Measurements from ENCODE around the gene NRXN3. TPM values are rescaled to one million over a fixed set of nuclear protein-coding genes. Genes with fewer than 3 reads are reported as not detected.

The NRXN3 gene
- total RNA-seq, 1 donor from 2014 or later: 0.60 TPM

DNA sequence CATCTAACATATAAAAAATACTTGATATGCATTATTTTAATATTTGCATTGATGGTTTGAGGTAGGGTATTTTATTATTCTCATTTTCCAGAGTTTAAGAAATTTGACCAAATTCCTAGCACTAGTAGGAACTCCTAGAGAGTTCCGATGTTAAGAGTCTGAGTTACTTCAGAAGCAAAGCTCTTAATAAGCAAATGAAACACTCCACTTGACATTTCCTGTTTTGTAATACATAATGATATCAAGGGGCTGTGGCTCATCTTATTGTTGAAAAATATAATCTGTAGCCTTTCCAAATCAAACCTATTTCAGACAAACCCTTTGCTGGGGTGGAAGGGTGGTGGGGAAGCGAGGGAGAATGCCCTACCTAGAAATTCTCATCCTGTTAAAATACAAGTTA, 1685.6 kb downstream of the NRXN3 start:
- ATAC-seq: no peak

DNA sequence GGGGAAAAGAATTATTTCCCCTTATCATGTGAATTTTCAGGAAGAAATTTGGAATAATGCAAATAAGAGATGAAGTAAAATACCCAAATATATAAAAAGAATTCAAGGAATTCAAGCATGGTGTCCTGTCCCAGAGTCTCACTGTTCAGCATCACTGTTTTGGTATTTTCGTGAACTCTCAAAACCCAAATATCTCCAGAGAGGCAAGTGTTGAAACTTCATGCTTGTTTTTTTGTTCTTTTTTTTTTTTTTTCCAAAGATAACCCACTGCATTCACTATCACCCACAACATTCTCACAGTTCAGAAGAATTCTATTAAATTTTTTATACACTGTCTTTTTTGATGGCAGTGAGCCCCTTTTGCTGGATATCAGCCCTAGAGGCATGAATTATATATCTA, 1686.2 kb downstream of the NRXN3 start:
- no peak for ATAC-seq

DNA sequence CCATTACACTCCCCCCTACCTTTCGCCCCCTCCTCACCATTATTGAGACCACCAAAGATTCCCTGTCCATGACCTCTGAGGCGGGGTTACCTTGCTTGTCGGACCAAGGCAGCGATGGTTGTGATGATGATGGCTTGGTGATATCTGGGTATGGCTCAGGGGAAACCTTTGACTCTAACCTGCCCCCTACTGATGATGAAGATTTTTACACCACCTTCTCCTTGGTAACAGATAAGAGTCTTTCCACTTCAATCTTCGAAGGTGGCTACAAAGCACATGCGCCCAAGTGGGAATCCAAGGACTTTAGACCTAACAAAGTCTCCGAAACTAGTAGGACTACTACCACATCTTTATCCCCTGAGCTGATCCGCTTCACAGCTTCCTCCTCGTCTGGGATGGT, 1690.9 kb downstream of the NRXN3 start:
- no peak for ATAC-seq

DNA sequence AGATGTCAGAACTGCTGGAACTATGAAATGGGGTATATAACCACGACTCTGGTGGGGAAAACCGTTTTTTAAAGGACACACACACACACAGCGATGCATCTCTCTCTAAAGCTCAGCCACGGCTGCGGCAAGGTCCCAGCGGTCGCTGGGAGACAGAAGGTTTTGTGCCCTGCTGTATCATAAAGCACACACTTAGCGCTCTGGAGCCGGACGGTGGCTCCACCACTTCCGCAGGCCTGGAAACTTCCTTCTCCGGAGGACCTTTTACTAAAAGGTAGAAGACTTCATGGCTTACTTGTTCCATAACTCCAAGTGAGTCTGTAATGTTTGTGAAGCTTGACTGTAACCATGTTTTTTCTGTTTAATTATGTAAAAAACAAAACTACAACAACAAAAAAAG, 1691.9 kb downstream of the NRXN3 start:
- ATAC-seq: no peak

DNA sequence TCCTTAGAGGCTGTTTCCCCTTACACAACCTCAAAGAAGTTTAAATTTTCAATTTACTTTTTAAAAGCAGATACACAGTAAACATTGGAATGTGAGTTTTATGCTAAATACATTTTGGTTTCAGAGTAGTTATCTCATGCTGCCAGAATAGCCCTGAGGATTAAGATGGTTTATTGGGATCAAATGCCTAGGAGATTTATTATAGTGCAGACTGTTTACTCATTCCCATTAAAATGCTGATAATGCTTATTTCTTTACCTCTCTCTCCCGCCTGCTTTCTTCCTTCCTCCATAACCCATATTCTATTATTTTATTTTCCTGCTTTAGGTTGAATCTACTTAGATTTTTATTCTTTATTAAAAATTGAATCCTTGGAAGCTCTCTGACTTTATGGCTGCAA, 1701.0 kb downstream of the NRXN3 start:
- ATAC-seq: no peak

DNA sequence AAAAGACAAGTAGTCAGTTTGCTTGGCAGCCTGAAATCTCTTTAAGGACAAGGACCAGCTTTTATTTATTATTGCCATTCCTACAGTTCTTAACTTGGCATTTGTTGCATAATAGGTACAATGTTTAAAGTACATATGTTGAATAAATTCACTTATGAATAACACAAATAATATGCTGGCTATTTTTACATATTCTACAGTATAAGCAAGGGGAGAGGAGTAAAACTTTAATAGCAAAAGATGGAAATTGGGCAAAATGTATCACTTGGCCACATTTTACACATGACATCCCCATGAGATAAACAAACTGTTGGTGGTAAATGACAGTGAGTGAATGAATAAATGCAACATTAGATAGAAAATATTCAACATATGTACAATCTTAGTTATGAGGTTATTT, 1708.1 kb downstream of the NRXN3 start:
- ATAC-seq: no peak

DNA sequence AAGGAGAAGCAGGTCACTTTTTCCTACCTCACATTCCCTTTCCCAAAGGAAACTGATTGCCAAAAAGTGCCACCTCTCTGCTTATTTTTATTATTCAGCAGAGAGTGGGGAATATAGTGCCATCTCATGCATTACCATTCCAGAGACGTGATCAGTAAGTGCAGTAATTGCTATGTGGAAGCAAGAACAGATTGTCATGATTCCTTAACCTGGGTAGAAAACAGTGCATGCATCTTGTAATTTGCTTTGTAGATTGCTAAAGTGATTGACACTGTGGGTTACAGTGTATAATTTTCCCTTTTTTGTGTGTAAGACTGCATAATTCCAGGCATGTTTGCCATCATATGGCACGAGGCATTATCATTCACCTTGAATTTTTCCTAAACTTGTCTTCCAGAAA, 1708.6 kb downstream of the NRXN3 start:
- ATAC-seq: no peak

DNA sequence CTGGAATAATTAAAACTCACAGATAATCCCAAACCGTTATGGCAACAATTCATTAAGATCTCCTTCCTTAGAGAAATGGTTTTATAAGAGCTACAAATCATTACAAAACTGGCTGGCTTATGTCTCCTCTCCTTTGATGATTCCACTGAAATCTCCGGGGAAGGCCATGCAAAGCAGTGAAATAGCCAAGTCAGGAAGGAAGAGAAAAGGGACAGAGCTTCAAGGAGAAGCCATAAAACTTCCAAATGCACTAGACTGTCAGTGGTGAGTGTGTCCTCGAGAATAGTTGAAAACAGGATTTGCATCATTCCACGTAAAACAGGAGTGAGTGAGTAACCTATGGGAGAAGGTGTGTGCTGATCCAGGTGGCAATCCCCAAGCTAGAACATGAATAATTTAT, 1711.1 kb downstream of the NRXN3 start:
- ATAC-seq: no peak

DNA sequence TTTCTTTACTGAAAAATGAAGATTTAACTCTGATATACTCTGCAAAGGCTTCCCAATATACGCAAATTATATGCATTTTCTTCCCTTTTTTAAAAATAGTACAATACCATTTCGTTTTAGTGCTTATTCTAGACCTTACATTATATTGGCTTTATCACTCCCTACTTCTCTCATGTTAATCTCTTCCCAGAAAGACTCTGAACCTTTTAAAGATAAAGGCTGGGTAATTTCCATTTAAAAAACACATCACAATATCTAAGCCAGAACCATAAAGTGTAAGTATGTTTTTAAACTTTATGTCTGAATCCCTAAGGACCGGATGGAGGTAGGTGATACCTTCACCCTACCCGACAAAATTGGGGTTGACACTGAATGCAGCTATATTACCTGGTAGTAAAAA, 1720.4 kb downstream of the NRXN3 start:
- no peak for ATAC-seq

DNA sequence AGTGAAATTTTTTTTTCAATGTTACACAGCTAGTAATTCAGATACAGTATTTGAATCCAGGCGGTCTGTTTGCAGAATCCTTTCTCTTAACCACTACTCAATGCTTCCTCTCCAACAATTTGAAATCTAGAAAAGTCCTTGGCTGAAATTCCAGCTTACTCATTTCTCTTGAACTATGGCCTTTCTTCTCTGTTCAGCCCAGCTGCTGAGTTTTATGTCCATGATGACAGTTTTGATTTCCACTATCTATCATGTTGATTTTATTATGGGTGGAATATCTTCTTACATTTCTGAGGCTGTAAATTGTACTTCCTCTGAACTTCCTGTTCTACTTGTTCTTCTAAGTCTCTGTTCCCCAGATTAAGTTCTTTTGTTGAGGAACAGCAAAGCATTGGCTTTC, 1725.8 kb downstream of the NRXN3 start:
- no peak for ATAC-seq

DNA sequence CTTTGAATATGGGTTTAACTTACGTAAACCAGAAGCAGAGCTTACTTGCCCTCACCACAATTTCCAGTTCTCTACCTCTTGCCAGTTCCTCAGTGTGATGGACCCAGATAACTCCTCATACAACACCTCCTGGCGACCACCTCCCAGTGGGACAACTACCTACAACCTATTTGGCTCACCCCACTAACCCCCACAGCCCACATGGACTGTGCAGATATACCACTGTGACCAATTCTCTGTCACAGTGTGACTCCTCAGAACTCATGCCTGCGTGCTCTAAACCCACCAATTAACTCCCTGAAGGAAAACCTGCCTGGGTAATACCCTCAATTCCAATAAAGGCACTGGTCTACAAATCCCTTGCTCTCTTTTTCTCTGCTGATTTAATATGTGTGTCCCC, 1729.4 kb downstream of the NRXN3 start:
- no peak for ATAC-seq

DNA sequence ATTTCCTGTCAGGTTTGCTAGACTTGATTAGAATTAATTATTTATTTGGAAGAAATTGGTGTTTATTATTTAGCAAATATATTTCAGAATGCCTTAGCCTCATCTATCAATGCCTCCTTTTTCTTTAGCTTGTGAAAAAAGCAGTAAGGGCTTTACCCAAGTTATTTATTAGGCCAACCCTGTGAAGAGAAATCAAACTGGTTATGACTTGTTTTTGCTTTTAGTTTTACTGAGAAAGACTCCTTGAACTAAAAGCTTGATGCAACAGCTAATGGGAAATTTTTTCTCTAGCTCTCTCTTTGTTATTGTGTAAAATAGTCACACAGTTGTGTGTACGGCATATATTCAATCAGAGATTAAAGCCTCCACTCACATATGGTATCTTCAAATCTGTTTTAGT, 1734.3 kb downstream of the NRXN3 start:
- no peak for ATAC-seq

DNA sequence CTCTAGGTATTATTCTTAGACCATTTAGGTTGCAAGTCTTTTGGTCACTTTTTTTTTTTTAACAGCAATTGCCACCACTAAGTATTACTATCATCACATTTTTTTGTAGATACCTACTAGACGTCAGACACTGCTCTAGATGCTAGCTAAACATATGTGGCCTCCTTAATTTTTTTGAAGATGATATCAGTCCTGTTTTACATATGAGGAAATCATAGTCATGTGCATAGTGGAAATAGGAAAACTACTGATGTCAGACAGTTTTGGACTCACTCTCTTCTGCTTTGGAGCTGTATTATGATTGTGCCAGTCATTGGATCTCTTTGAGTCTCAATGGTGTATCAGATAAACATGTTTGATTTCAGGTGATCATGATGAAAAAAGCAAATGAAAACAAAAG, 1736.8 kb downstream of the NRXN3 start:
- no peak for ATAC-seq

DNA sequence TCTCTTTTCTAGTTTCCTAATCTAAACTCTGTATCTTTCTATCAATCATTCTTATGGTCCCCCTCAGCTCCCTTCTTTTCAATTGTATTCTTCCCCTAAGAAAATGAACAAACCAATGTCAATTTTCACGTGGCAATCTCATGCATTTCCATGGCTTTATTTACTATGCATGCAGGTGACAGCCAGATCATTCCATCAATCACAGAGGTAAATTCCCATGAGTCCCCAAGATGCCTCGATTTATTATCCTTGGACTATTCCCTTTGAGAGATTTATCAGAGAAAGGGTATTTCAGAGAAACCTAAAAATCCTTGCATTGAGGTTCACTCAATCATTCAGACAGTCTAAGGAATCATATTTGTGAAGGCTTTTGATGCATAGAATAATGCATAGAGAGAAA, 1739.9 kb downstream of the NRXN3 start:
- no peak for ATAC-seq

DNA sequence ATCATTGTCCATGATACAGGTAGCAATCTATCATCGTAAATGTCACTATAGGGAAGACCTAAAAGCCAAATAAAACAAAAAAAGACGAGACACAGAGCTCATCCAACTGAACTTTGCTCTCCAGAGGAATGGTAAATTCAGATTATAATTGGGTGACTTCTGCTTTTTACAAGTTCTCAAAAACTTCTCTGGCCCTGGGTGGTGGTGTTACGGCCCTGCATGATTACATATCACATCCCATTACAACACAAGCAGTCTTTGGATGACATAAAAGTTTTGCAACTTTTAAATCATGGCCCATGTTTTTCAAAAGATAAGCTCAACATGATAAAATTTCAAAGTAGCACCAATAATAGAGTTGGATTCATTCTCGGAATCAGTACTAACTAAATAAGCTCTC, 1741.6 kb downstream of the NRXN3 start:
- ATAC-seq: no peak

DNA sequence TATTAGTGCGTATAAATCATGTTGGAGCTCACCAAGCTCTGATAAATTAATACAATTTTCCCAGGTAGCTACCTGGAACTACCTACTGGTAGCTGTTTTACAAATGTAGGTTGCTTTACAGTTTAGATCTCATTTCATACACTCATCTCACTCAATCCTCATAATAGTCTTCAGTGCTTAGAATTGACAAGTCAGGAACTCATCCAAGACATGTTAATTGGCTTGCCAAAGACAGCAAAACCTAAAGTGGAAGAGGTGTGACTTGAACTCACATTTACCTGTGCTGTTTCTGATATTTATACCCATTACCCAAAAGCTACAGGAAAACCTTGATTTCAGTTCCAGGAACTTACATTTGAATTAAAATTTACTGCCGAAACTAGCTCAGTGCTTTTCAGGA, 1744.4 kb downstream of the NRXN3 start:
- no peak for ATAC-seq

DNA sequence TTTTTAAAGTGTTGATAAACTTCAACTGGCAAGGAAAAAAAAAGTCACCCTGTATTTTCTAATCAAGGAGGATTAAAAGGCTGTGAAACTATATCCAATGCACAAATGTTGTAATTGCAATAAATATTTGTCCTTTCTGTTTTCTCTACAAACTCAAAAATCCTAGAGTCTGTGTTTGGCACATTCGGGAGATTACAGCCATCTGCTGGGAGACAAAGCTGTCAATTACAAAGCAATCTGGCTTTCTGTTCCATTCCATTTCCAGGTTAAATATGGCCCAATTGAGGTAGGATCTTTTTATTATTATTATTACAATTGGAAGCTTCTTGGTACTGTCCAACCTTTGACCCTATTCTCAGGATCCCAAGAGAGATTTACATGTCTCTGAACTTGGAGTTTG, 1745.2 kb downstream of the NRXN3 start:
- ATAC-seq: no peak

DNA sequence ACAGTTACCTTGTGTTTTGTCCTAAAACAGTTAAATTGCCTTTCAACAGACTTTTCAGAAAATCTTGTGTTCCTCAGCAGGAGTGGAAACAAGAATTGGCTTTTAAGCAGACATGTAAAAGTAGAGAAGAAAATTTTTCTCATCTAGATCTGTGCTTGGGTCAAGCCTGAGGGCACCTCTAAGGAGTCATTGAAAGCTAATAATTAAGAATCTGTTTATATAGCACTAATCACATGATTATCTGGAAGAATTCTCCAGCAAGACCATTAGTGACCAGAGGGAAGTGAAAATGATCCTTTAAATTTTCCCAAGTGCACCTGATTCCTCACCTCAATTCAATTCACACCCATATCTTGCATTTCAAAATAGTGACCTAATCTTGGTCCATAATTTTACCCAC, 1746.1 kb downstream of the NRXN3 start:
- no peak for ATAC-seq

DNA sequence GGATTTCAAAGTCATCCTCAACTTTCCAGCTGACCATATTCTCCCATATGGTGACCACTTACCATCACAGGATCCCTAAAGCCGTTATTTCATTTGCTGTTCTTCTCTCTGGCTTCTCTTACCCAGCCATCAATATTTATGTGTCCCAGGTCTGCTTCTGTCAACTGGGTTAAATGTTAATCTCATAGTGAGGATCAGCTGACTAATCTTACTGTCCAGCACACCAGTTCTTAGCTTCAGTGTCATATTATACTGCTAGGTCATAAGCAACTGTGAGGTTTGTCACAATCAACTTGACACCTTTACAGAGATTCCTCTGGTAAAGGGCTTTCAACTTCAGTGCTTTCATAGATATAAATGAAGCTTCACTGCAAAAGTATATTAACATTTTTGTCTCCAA, 1746.7 kb downstream of the NRXN3 start:
- ATAC-seq: no peak
